CD4-positive, alpha-beta memory T cell (primary cell): ENCODE measurements around the gene EPN1. TPM values are rescaled to one million over a fixed set of nuclear protein-coding genes. Genes with fewer than 3 reads are reported as not detected.

Source experiments
- CTCF ChIA-PET: fragments of 350-600 bp; sonication (Branson Sonifier 250); formaldehyde crosslinking; loops from one replicate; lab custom pipeline; 2021; ENCODE audit warnings: inconsistent platforms; ENCODE audit not compliant: partially characterized antibody; lab: Charles Lee
- POLR2A ChIA-PET: fragments of 350-600 bp; sonication (Branson Sonifier 250); formaldehyde crosslinking; loops from one replicate; lab custom pipeline; 2021; ENCODE audit not compliant: partially characterized antibody; lab: Charles Lee
- DNase-seq, 5 donors: peaks; one replicate each; pipeline versions ENCODE4 v3.0.0 to v3.0.0-alpha.2; 2020 to 2022; ENCODE audit warnings: mixed read lengths in 1 of 5
- H3K27ac ChIP-seq: one replicate; pipeline ENCODE4 v1.7.0; 2013; ENCODE audit warnings: low read depth, low read length
- H3K27me3 ChIP-seq: 2 replicates; pipeline ENCODE4 v1.7.0; 2013; ENCODE audit warnings: mild to moderate bottlenecking, low read length, moderate library complexity; ENCODE audit not compliant: insufficient read depth
- H3K36me3 ChIP-seq: 2 replicates; pipeline ENCODE4 v1.7.0; 2013; ENCODE audit warnings: mild to moderate bottlenecking, low read length, moderate library complexity; ENCODE audit not compliant: insufficient read depth
- H3K4me1 ChIP-seq: 2 replicates; pipeline ENCODE4 v1.7.0; 2013; ENCODE audit warnings: mild to moderate bottlenecking, low read length, moderate library complexity; ENCODE audit not compliant: insufficient read depth
- H3K4me3 ChIP-seq, 2 donors: one replicate each; pipeline ENCODE4 v1.7.0; 2013; ENCODE audit warnings: low read length in 2 of 2, mild to moderate bottlenecking in 1 of 2
- H3K9me3 ChIP-seq, 2 donors: one replicate each; pipeline ENCODE4 v1.7.0; 2013; ENCODE audit warnings: low read length in 2 of 2, control low read depth in 1 of 2; ENCODE audit not compliant: control insufficient read depth in 1 of 2
- H3K27ac Mint-ChIP-seq, 7 donors: one replicate each; pipeline ENCODE4 v1.8.0; 2020 to 2021; ENCODE audit warnings: mixed read lengths in 7 of 7, mild to moderate bottlenecking in 6 of 7, inconsistent platforms in 3 of 7, moderate library complexity in 3 of 7
- H3K27me3 Mint-ChIP-seq, 2 donors: one replicate each; pipeline ENCODE4 v1.8.0; 2020 to 2021; ENCODE audit warnings: mixed read lengths in 2 of 2
- H3K36me3 Mint-ChIP-seq, 2 donors: one replicate each; pipeline ENCODE4 v1.8.0; 2020 to 2021; ENCODE audit warnings: mixed read lengths in 2 of 2, inconsistent platforms in 1 of 2, mild to moderate bottlenecking in 1 of 2
- H3K4me1 Mint-ChIP-seq, 4 donors: one replicate each; pipeline ENCODE4 v1.8.0; 2020 to 2021; ENCODE audit warnings: mixed read lengths in 4 of 4, mild to moderate bottlenecking in 1 of 4
- H3K4me3 Mint-ChIP-seq, 8 donors: one replicate each; pipeline ENCODE4 v1.8.0; 2020 to 2021; ENCODE audit warnings: mixed read lengths in 8 of 8, mild to moderate bottlenecking in 7 of 8, moderate library complexity in 6 of 8, inconsistent platforms in 3 of 8
- H3K9me3 Mint-ChIP-seq, 8 donors: one replicate each; pipeline ENCODE4 v1.8.0; 2020 to 2021; ENCODE audit warnings: mixed read lengths in 8 of 8, mild to moderate bottlenecking in 5 of 8, inconsistent platforms in 3 of 8, moderate library complexity in 1 of 8
- intact Hi-C: fragments of 100-400 bp; cut with micrococcal nuclease; formaldehyde crosslinking; loops from one replicate; pipeline ENCODE4 v1.15.1; 2023
- polyA plus RNA-seq, 2 donors: library from polyadenylated mRNA; unstranded; fragments of 300-500 nt; fragmentation: Illumina TruSeq; gene quantifications; one replicate each; pipeline ENCODE4 v1.2.3, GENCODE V29; 2021
- total RNA-seq, 2 experiments: library from RNA; stranded (reverse); gene quantifications; one replicate each; pipeline ENCODE4 v1.2.3, GENCODE V29; 2021

Gene EPN1
- total and polyA plus RNA-seq, 4 experiments from 2014 or later = 3.9 to 56.9 (median 34.7) TPM

DNA sequence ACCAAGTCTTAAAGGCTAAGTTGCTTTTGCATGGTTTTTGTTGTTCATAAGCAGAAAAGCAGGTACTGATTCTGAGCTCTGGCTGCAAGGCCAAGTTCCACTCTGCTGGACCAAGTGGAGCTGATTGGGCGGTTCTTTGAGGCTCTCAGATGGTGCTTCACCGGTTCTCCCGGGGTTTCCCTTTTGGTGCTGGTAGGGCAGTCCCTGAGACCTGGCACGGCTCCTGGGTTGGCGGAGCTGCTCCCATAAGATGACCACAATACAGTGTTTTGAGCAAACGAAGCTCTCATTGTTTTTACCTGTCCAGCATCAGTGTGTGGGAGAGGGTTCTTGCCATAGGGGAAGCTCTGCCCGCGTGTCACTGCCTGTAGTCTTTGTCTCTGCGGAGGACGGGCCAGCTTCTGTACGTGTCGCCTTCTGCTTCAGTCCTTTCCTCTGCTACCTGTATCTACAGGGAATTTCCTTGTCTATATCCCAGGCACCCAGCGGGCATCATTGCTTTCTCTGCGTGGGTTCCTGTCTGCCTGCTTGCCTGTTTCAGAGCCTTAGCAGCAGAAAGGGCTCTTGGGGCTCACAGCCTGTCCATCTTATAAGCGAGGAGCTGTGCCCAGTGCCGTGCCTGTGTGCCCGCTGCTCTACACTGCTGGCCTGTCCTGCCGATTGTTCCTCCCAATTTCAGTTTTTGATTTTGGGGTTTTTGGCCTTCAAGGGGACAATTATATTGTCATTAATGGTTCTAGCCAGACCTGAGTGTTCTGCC lies 17.9 kb upstream of the EPN1 start:
- H3K4me3 Mint-ChIP-seq = peak overlapping the region; percentile 91 to 99 (median 94)
- no peaks in the 10 kb centered on the region for H3K9me3 ChIP-seq
- peaks cover 22 to 58% (median 36%) of the 10 kb centered on the region in 4 donors for H3K4me1 Mint-ChIP-seq
- DNase-seq = peak in 1 of 5 donors; percentile 58
- ChIA-PET CTCF (interaction anchor here (0.6 to 2.6 kb wide), 5 partner anchors 14 to 516 kb away, joined by 3 to 11 read pairs (median 4); no protein-coding TSS in a partner anchor), POLR2A (interaction anchor here (0.5 to 6.3 kb wide), 8 partner anchors 10 to 1681 kb away, joined by 3 to 84 read pairs (median 8); partner anchors contain the start of genes EPN1, ZNF581 and ZNF784)
- H3K36me3 ChIP-seq = peaks cover 30% of the 10 kb centered on the region
- H3K27ac Mint-ChIP-seq = peak overlapping the region; percentile 84 to 99 (median 96)
- H3K27ac ChIP-seq = peak overlapping the region; percentile 99
- peaks cover 49% of the 10 kb centered on the region for H3K4me1 ChIP-seq
- H3K27me3 ChIP-seq = no peaks in the 10 kb centered on the region
- no peaks in the 10 kb centered on the region for H3K27me3 Mint-ChIP-seq
- H3K9me3 Mint-ChIP-seq = peaks cover 0 to 9% (median 0%) of the 10 kb centered on the region in 8 donors
- intact Hi-C loops = loop anchor here (10.0 kb wide), 2 partner anchors 1212 to 1552 kb away; partner anchors contain the start of genes LENG8, NDUFA3 and OSCAR
- H3K36me3 Mint-ChIP-seq = peaks cover 10 to 51% of the 10 kb centered on the region in 2 donors
- peak overlapping the region; percentile 69 to 73 for H3K4me3 ChIP-seq

DNA sequence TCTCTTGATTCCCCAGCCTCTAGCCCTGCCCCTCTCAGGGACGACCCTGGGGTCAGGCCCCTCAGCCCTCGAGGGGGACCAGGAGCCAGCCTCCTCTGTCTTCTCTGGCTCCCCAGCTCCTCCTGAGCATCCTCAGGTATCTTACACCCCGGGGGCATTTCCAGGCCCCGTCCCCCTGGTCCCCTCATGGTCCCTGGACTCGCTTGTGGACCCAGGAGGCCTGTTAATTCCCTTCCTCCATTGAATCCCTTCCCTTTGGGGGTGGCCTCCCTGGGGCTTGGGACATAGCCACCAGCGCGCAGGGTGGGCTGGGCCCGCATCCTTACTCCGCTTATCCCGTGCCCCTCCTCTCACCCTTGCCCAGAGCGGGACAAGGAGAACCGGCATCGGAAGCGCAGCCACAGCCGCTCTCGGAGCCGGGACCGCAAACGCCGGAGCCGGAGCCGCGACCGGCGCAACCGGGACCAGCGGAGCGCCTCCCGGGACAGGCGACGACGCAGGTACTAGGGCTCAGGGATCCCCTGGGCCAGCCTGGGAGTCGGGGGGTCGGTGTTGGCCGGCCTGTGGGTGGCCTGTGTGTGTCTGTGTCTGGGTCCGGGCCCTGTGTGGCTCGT lies 16.1 kb upstream of the EPN1 start:
- Mint-ChIP-seq H3K4me1 (peaks cover 30 to 67% (median 44%) of the 10 kb centered on the region in 4 donors), H3K36me3 (peaks cover 25 to 62% of the 10 kb centered on the region in 2 donors), H3K9me3 (peaks cover 0 to 7% (median 0%) of the 10 kb centered on the region in 8 donors), H3K27ac (peak overlapping the region in 5 of 7 donors; percentile 83 to 98 (median 84)), H3K27me3 (no peaks in the 10 kb centered on the region), H3K4me3 (peak overlapping the region in 4 of 8 donors; percentile 48 to 94 (median 59))
- Histone ChIP-seq H3K9me3 (no peaks in the 10 kb centered on the region), H3K4me3 (no peak overlapping the region), H3K27ac (peak overlapping the region; percentile 99), H3K27me3 (no peaks in the 10 kb centered on the region), H3K4me1 (peaks cover 43% of the 10 kb centered on the region), H3K36me3 (peaks cover 48% of the 10 kb centered on the region)
- intact Hi-C loops = loop anchor here (10.0 kb wide), 2 partner anchors 1214 to 1554 kb away; partner anchors contain the start of genes LENG8, NDUFA3 and OSCAR
- DNase-seq = no peak
- ChIA-PET CTCF (no interaction called here), POLR2A (interaction anchor here (3.2 to 3.4 kb wide), 2 partner anchors 8 to 15 kb away, joined by 17 to 19 read pairs; partner anchors contain the start of gene EPN1)

GRCh38 chr19:55659822-55660221 lies 15.2 kb upstream of the EPN1 start:
- peaks cover 43% of the 10 kb centered on the region for H3K4me1 ChIP-seq
- CTCF ChIA-PET = no interaction called here
- peaks cover 0 to 5% (median 0%) of the 10 kb centered on the region in 8 donors for H3K9me3 Mint-ChIP-seq
- no peak for DNase-seq
- H3K4me3 Mint-ChIP-seq = peak overlapping the region in 5 of 8 donors; percentile 38 to 67 (median 49)
- no peaks in the 10 kb centered on the region for H3K27me3 Mint-ChIP-seq
- peaks cover 32 to 64% of the 10 kb centered on the region in 2 donors for H3K36me3 Mint-ChIP-seq
- peak overlapping the region in 6 of 7 donors; percentile 42 to 92 (median 83) for H3K27ac Mint-ChIP-seq
- POLR2A ChIA-PET = interaction anchor here (1.3 kb wide), 1 partner anchor 12 kb away, joined by 3 read pairs; no protein-coding TSS in a partner anchor
- no peaks in the 10 kb centered on the region for H3K9me3 ChIP-seq
- intact Hi-C loops = loop anchor here (10.0 kb wide), 2 partner anchors 1215 to 1555 kb away; partner anchors contain the start of genes LENG8, NDUFA3 and OSCAR
- peaks cover 57% of the 10 kb centered on the region for H3K36me3 ChIP-seq
- no peak overlapping the region for H3K4me3 ChIP-seq
- peaks cover 31 to 64% (median 48%) of the 10 kb centered on the region in 4 donors for H3K4me1 Mint-ChIP-seq
- H3K27ac ChIP-seq = no peak overlapping the region
- no peaks in the 10 kb centered on the region for H3K27me3 ChIP-seq

- intact Hi-C loops = no loop called here
- no peak overlapping the region for H3K4me3 ChIP-seq
- Mint-ChIP-seq H3K27me3 (no peaks in the 10 kb centered on the region), H3K36me3 (peaks cover 35 to 64% of the 10 kb centered on the region in 2 donors), H3K4me3 (no peak overlapping the region), H3K27ac (peak overlapping the region in 2 of 7 donors; percentile 19 to 84), H3K9me3 (peaks cover 0 to 7% (median 0%) of the 10 kb centered on the region in 8 donors), H3K4me1 (peaks cover 31 to 63% (median 48%) of the 10 kb centered on the region in 4 donors)
- H3K4me1 ChIP-seq = peaks cover 43% of the 10 kb centered on the region
- ChIA-PET POLR2A (interaction anchor here (1.3 kb wide), 1 partner anchor 13 kb away, joined by 3 read pairs; no protein-coding TSS in a partner anchor), CTCF (no interaction called here)
- H3K27me3 ChIP-seq = no peaks in the 10 kb centered on the region
- DNase-seq = no peak
- H3K36me3 ChIP-seq = peaks cover 60% of the 10 kb centered on the region
- H3K9me3 ChIP-seq = no peaks in the 10 kb centered on the region
- no peak overlapping the region for H3K27ac ChIP-seq
Measured at GRCh38 chr19:55660404-55660803, 14.6 kb upstream of the EPN1 start.

DNA sequence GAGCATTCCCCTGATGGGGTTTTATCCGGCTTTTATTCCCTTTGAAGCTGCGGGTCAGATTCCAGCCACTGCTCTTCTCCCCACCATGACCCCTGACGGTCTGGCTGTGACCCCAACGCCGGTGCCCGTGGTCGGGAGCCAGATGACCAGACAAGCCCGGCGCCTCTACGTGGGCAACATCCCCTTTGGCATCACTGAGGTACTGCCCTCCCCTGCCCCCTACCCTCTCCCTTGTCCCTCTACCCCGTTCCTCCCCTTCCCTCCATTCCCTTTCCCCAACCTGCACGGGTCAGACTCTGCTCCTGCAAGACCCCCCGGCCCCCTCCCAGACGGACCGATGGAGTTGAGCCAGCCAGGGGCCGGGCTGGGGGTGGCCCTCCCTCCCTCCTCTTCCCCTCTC lies 14.0 kb upstream of the EPN1 start:
- H3K4me3 ChIP-seq = no peak overlapping the region
- ChIA-PET CTCF (no interaction called here), POLR2A (no interaction called here)
- no peak overlapping the region for H3K27ac ChIP-seq
- Mint-ChIP-seq H3K36me3 (peaks cover 35 to 62% of the 10 kb centered on the region in 2 donors), H3K27ac (peak overlapping the region in 2 of 7 donors; percentile 46 to 84), H3K27me3 (no peaks in the 10 kb centered on the region), H3K9me3 (peaks cover 0 to 7% (median 0%) of the 10 kb centered on the region in 8 donors), H3K4me1 (peaks cover 29 to 60% (median 45%) of the 10 kb centered on the region in 4 donors), H3K4me3 (no peak overlapping the region)
- intact Hi-C loops = no loop called here
- H3K36me3 ChIP-seq = peaks cover 63% of the 10 kb centered on the region
- no peaks in the 10 kb centered on the region for H3K9me3 ChIP-seq
- no peak for DNase-seq
- no peaks in the 10 kb centered on the region for H3K27me3 ChIP-seq
- peaks cover 38% of the 10 kb centered on the region for H3K4me1 ChIP-seq

DNA sequence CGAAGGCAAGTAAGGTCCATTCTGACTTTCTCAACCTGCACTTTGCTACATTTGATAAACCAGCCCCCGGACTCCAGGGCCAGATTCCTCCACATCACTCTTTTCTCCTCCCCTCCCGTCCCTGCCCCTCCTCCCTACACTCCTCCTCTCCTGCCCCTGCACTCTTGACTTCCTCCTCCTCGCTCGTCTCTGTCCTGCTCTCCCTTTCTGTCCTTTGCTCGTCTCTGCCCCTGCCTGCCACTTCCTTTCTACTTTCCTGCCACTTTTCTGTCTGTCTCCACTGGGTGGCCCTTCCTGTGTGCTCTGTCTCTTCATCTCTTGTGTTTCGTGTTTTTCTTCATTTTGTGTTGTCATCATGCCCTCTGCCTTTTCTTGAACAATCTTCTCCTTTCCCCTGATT lies 13.2 kb upstream of the EPN1 start:
- no peaks in the 10 kb centered on the region for H3K9me3 ChIP-seq
- peak overlapping the region in 4 of 7 donors; percentile 6 to 82 (median 78) for H3K27ac Mint-ChIP-seq
- H3K27me3 ChIP-seq = no peaks in the 10 kb centered on the region
- no peaks in the 10 kb centered on the region for H3K27me3 Mint-ChIP-seq
- peaks cover 36% of the 10 kb centered on the region for H3K4me1 ChIP-seq
- peaks cover 35 to 67% of the 10 kb centered on the region in 2 donors for H3K36me3 Mint-ChIP-seq
- peak overlapping the region in 1 of 8 donors; percentile 66 for H3K4me3 Mint-ChIP-seq
- H3K36me3 ChIP-seq = peaks cover 71% of the 10 kb centered on the region
- H3K4me3 ChIP-seq = no peak overlapping the region
- H3K27ac ChIP-seq = no peak overlapping the region
- peaks cover 25 to 60% (median 38%) of the 10 kb centered on the region in 4 donors for H3K4me1 Mint-ChIP-seq
- no peak for DNase-seq
- H3K9me3 Mint-ChIP-seq = peaks cover 0 to 7% (median 0%) of the 10 kb centered on the region in 8 donors
- intact Hi-C loops = no loop called here
- CTCF ChIA-PET = no interaction called here
- POLR2A ChIA-PET = no interaction called here
